Heart left ventricle (tissue), 16 donors: ENCODE results near the gene XXYLT1. TPM values are rescaled to one million over a fixed set of nuclear protein-coding genes. Genes with fewer than 3 reads are reported as not detected.

Source experiments
- ATAC-seq, 4 donors: fragments of 200-7000 bp; cut with Tn5 transposase; one replicate each; pipeline ENCODE4 v1.9.1; 2020 to 2022; ENCODE audit warnings: moderate library complexity in 4 of 4, mild to moderate bottlenecking in 3 of 4, moderate number of reproducible peaks in 1 of 4
- DNase-seq, 5 donors: peaks; one replicate each; pipeline ENCODE4 v3.0.0-alpha.2; 2020
- H3K27ac ChIP-seq, 12 donors: fragments of 200-600 bp; sonication (generic) in 4 of 12; one replicate each; pipeline versions ENCODE4 v1.5.0 to v1.8.0; 2016 to 2022; ENCODE audit warnings: mild to moderate bottlenecking in 2 of 12
- H3K27me3 ChIP-seq, 9 donors: fragments of 200-600 bp; sonication (generic) in 2 of 9; one replicate each; pipeline versions ENCODE4 v1.5.1 to v1.8.0; 2016 to 2022; ENCODE audit warnings: mild to moderate bottlenecking in 3 of 9
- H3K36me3 ChIP-seq, 9 donors: fragments of 200-600 bp; sonication (generic) in 2 of 9; one replicate each; pipeline versions ENCODE4 v1.5.0 to v1.8.0; 2018 to 2022; ENCODE audit warnings: mild to moderate bottlenecking in 2 of 9
- H3K4me1 ChIP-seq, 12 donors: fragments of 200-600 bp; sonication (generic) in 4 of 12; one replicate each; pipeline versions ENCODE4 v1.5.0 to v1.8.0; 2016 to 2022; ENCODE audit warnings: mild to moderate bottlenecking in 3 of 12
- H3K4me3 ChIP-seq, 12 donors: fragments of 200-600 bp; sonication (generic) in 4 of 12; one replicate each; pipeline versions ENCODE4 v1.5.0 to v1.8.0; 2017 to 2022; ENCODE audit warnings: mild to moderate bottlenecking in 9 of 12, moderate library complexity in 4 of 12
- H3K9me3 ChIP-seq, 12 donors: fragments of 200-600 bp; sonication (generic) in 4 of 12; one replicate each; pipeline versions ENCODE4 v1.5.0 to v1.8.0; 2016 to 2022; ENCODE audit warnings: mild to moderate bottlenecking in 1 of 12
- POLR2A ChIP-seq, 2 donors: fragments of 450-650 bp; IDR thresholded peaks; one replicate each; pipeline ENCODE4 v1.6.1; 2017; ENCODE audit warnings: antibody characterized with exemption in 2 of 2, mild to moderate bottlenecking in 2 of 2, moderate library complexity in 2 of 2
- WGBS, 4 donors: extraction: QIAGEN DNeasy Blood & Tissue Kit in 2 of 4; methylation state at CpG; one replicate each; pipeline versions ENCODE4 v1.1.5 to v1.1.7; 2013 to 2018; 5-methylcytosine and 5-hydroxymethylcytosine counted together
- intact Hi-C, 10 donors: fragments of 100-400 bp; cut with DNase I; formaldehyde crosslinking; loops; one replicate each; pipeline versions ENCODE4 v1.11.1 to v1.14.2; 2022
- polyA plus RNA-seq, 2 donors: library from polyadenylated mRNA; stranded (reverse); fragments of 200-250 nt; gene quantifications; one replicate each; pipeline ENCODE4 v1.2.3, GENCODE V29; 2013
- total RNA-seq, 9 donors: library from RNA; depleted of rRNA in 2 of 9; stranded (reverse); fragments of >200 nt in 2 of 9; fragmentation: NEBNext Ultra II Directional in 3 of 9; extraction: Animal tissue kit (Norgen Biotek cat#: 25700) in 3 of 9; gene quantifications; one replicate each; pipeline versions ENCODE4 v1.1.0 to v1.2.4, GENCODE V29; 2016 to 2023
- TF ChIP-seq, protein P1 (sequence below), 12 donors: fragments of 200-600 bp; sonication (generic) in 4 of 12; IDR thresholded peaks; one replicate each; pipeline versions ENCODE4 v1.5.0 to v1.8.0; 2018 to 2022; ENCODE audit warnings: antibody characterized with exemption in 12 of 12, mild to moderate bottlenecking in 5 of 12
- donor health status: ischemic (EF 13 %, LVEDD 7.1; RV severe dilation, severe dysfunction).
- donor health status: healthy with polysubstance abuse.
- donor health status: DM: no; HTN: yes; CAD: no.
- donor health status: DM: no; HTN: no; CAD: no.
- donor health status: ischemic (EF 25% LVEDD 6.9; RV normal size, moderate dysfunction).
- donor health status: ischemic (EF 25% LVEDD 5.7; RV mildly dilated, moderate dysfunction).
- donor health status: healthy.
- donor health status: DM: yes; HTN: yes; CAD: no.
- donor health status: ischemic (EF 35%, LVEDD 5.7; RV mildly dilated, moderate dysfunction).
- donor health status: nonischemic (EF 11% LVEDD 7.7; RV severe dilation, severe dysfunction).
- donor health status: DM: yes; HTN: yes; CAD: no.
- donor health status: PGD.
- donor health status: ischemic (EF 29% LVEDD 5.4; RV normal size, mild dysfunction).
- donor health status: nonischemic (EF 23%, LVEDD 6.1; RV moderate dilation, normal function).

Gene XXYLT1
- total and polyA plus RNA-seq, 11 donors = 1.9 to 8.6 (median 4.8) TPM

DNA sequence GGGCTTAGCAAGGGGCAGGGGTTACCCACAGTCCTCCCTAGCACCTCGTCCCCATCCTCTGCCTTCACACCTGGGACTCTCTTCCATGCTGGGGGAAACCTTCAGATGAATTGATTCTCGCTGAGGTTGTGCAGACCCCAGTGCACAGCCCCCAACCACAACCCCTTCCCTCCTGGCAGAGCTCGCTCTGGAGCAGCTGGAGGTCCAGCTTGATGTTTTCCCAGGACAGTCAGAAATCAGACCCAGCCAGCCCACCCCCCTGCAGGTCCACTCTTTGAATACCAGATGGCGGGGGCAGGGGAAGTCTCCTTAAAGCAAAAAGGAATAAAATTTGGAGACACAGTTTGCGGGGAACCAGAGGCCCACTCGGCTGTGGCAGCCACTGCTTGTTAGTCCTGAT, 234.4 kb downstream of the XXYLT1 start:
- WGBS, 4 donors = 88 to 95% (median 92%) methylated on average over 6 of the region's 6 CpGs

DNA sequence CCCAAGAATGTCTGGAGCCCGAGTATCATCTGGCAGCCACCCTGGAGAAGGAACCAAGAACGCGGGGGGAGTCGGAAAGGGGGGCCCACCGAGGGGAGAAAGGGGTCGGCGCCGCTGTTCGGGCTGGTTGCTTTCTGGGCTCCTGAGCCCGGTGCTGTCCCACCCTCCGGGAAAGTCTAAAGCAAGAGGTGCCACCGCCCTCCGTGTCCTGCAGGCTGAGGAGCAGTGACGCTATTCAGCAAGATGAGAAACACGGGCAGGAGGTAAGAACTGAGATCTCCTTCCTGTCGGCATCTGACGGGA, 234.8 kb downstream of the XXYLT1 start:
- intact Hi-C loops = no loop called here

More for the DNA sequence above, 234.4 kb downstream of the XXYLT1 start:
- DNase-seq (no peak), ATAC-seq (no peak)
- H3K27ac ChIP-seq = no peak overlapping the region
- H3K9me3 ChIP-seq = peaks cover 0 to 5% (median 0%) of the 10 kb centered on the region in 12 donors
- H3K36me3 ChIP-seq = no peaks in the 10 kb centered on the region
- intact Hi-C loops = no loop called here
- H3K4me1 ChIP-seq = peaks cover 0 to 16% (median 0%) of the 10 kb centered on the region in 12 donors
- no peaks in the 10 kb centered on the region for H3K27me3 ChIP-seq
- H3K4me3 ChIP-seq = no peak overlapping the region
- TF ChIP-seq POLR2A (IDR thresholded peaks at IDR 0.05) = no peak
- TF ChIP-seq, protein P1, sequence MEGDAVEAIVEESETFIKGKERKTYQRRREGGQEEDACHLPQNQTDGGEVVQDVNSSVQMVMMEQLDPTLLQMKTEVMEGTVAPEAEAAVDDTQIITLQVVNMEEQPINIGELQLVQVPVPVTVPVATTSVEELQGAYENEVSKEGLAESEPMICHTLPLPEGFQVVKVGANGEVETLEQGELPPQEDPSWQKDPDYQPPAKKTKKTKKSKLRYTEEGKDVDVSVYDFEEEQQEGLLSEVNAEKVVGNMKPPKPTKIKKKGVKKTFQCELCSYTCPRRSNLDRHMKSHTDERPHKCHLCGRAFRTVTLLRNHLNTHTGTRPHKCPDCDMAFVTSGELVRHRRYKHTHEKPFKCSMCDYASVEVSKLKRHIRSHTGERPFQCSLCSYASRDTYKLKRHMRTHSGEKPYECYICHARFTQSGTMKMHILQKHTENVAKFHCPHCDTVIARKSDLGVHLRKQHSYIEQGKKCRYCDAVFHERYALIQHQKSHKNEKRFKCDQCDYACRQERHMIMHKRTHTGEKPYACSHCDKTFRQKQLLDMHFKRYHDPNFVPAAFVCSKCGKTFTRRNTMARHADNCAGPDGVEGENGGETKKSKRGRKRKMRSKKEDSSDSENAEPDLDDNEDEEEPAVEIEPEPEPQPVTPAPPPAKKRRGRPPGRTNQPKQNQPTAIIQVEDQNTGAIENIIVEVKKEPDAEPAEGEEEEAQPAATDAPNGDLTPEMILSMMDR (IDR thresholded peaks at IDR 0.05) = no peak

DNA sequence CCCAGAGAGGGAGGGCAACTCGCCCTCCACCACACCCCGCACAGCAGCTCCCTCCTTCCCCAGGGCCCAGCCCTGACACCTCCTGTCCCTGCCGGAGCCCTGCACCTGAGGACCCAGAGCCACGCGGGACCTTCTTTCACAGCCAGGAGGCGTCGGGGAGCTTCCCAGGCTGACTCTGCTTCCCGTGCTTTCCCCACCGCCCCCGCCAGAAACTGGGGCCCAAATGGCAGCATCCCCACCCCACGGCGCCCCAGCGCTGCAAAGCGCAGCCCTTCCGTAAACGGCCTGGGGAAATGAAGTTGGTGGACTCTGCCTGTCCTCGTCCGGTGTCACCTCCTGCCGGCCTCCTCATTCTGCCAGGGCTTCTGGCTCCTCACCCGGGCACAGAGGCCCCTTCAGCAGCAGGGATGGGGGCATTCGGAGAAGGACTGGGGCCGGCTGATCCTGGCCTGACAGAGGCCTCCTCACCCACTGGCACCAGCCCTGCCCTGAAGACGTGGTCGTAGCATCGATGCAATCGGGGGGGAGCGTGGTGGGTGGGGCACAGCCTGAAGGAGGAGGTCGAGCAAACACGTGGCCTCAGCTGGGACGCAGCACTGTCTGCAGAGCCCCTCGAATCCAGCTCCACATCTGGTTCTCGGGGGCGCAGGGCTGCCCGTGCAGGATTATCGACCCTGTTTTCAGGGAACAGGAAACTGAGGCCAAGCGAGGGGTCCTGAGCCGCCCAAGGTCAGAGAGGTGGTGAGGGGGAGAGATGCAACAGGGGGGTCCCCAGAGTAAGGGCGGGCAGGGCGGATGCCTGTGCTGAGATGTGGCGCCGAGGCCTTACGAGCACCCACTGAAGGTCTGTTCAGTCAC, 235.4 kb downstream of the XXYLT1 start:
- peak in 3 of 4 donors; percentile 15 to 25 (median 20) for ATAC-seq
- WGBS, 4 donors = 84 to 92% (median 85%) methylated on average over 26 to 42 of the region's 42 CpGs
- Histone ChIP-seq H3K9me3 (peaks cover 0 to 5% (median 0%) of the 10 kb centered on the region in 12 donors), H3K36me3 (no peaks in the 10 kb centered on the region), H3K4me1 (peaks cover 0 to 26% (median 3%) of the 10 kb centered on the region in 12 donors), H3K4me3 (no peak overlapping the region), H3K27ac (no peak overlapping the region), H3K27me3 (no peaks in the 10 kb centered on the region)
- no peak for TF ChIP-seq POLR2A (IDR thresholded peaks at IDR 0.05)
- TF ChIP-seq, protein P1 (IDR thresholded peaks at IDR 0.05) = peak in 3 of 12 donors; percentile 7 to 25 (median 14)
- DNase-seq = no peak
- intact Hi-C loops = no loop called here

More for the DNA sequence above, 234.8 kb downstream of the XXYLT1 start:
- Histone ChIP-seq H3K4me1 (peaks cover 0 to 20% (median 1%) of the 10 kb centered on the region in 12 donors), H3K36me3 (no peaks in the 10 kb centered on the region), H3K27me3 (no peaks in the 10 kb centered on the region), H3K9me3 (peaks cover 0 to 5% (median 0%) of the 10 kb centered on the region in 12 donors), H3K4me3 (no peak overlapping the region), H3K27ac (no peak overlapping the region)
- 79 to 81% (median 80%) methylated on average over 17 of the region's 17 CpGs for WGBS, 4 donors
- DNase-seq (no peak), ATAC-seq (no peak)
- TF ChIP-seq, protein P1 (IDR thresholded peaks at IDR 0.05) = no peak
- no peak for TF ChIP-seq POLR2A (IDR thresholded peaks at IDR 0.05)

DNA sequence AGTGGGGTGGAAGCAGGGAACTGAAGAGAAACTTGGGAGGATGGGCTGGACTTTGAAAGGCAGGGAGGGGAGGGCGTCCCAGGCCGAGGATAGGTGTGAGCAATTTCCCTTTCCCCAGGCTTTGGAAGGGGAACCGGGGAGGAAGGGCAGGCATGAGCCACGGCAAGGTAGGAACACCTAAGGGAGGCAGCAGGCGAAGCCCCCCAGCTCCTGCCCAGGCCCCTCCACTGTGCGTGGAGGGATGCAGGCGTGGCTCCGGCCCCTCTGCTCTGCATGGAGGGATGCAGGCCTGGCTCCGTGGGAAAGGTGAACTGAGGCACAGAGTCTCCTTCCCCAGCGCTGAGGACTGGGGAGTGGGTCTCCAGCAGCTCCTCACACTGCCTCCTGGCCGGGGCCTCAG, 236.4 kb downstream of the XXYLT1 start:
- Histone ChIP-seq H3K4me1 (peaks cover 0 to 29% (median 5%) of the 10 kb centered on the region in 12 donors), H3K9me3 (peaks cover 0 to 5% (median 0%) of the 10 kb centered on the region in 12 donors), H3K4me3 (no peak overlapping the region), H3K27ac (no peak overlapping the region), H3K36me3 (no peaks in the 10 kb centered on the region), H3K27me3 (no peaks in the 10 kb centered on the region)
- no peak for DNase-seq
- 95 to 96% (median 95%) methylated on average over 10 to 11 of the region's 11 CpGs for WGBS, 4 donors
- ATAC-seq = no peak
- intact Hi-C loops = no loop called here
- TF ChIP-seq, protein P1 (IDR thresholded peaks at IDR 0.05) = no peak
- no peak for TF ChIP-seq POLR2A (IDR thresholded peaks at IDR 0.05)
